Stomach smooth muscle (tissue), 2 donors: ENCODE measurements around the gene ABHD18.

Experiments
- H3K27ac ChIP-seq: one replicate; pipeline ENCODE4 v1.7.0; 2013; ENCODE audit warnings: mild to moderate bottlenecking, low read length, inconsistent platforms
- H3K27me3 ChIP-seq, 2 donors: one replicate each; pipeline ENCODE4 v1.7.0; 2013; ENCODE audit warnings: low read length in 2 of 2; ENCODE audit not compliant: insufficient read depth in 2 of 2, control insufficient read depth in 1 of 2
- H3K36me3 ChIP-seq, 2 donors: one replicate each; pipeline ENCODE4 v1.7.0; 2013; ENCODE audit warnings: low read length in 2 of 2; ENCODE audit not compliant: control insufficient read depth in 2 of 2, insufficient read depth in 2 of 2
- H3K4me1 ChIP-seq: one replicate; pipeline ENCODE4 v1.7.0; 2013; ENCODE audit warnings: low read length; ENCODE audit not compliant: control insufficient read depth, insufficient read depth
- H3K4me3 ChIP-seq, 2 donors: one replicate each; pipeline ENCODE4 v1.7.0; 2013; ENCODE audit warnings: low read length in 2 of 2
- H3K9ac ChIP-seq, 2 donors: one replicate each; pipeline ENCODE4 v1.7.0; 2013; ENCODE audit warnings: low read length in 2 of 2, mild to moderate bottlenecking in 1 of 2
- H3K9me3 ChIP-seq, 2 donors: one replicate each; pipeline ENCODE4 v1.7.0; 2013; ENCODE audit warnings: low read length in 2 of 2; ENCODE audit not compliant: control insufficient read depth in 2 of 2
- donor health status: healthy.
- donor health status: Pancreatic carcinoma.

The ABHD18 gene

DNA sequence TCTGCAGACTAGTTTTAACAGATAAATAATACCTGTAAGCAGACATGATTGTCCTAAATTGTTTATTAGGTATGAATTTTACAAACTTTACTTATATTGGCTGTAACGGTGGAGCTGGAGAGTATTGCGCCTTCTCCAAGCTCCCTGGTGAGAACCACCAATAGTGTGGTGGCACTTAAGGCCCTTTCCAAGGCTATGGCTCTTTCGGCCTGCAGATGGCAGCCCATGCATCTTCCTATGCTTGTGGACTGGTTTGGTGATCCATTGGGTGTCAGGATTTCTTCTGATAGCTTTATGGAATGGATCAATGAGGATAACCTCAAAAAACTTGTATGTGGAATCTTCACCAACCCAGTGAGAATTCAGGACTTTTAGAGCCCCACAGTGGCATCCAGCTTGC, 103.7 kb downstream of the ABHD18 start:
- Histone ChIP-seq H3K4me1 (no peaks in the 10 kb centered on the region), H3K9ac (no peak overlapping the region), H3K27ac (no peak overlapping the region), H3K27me3 (no peaks in the 10 kb centered on the region), H3K36me3 (no peaks in the 10 kb centered on the region), H3K9me3 (no peaks in the 10 kb centered on the region), H3K4me3 (no peak overlapping the region)

DNA sequence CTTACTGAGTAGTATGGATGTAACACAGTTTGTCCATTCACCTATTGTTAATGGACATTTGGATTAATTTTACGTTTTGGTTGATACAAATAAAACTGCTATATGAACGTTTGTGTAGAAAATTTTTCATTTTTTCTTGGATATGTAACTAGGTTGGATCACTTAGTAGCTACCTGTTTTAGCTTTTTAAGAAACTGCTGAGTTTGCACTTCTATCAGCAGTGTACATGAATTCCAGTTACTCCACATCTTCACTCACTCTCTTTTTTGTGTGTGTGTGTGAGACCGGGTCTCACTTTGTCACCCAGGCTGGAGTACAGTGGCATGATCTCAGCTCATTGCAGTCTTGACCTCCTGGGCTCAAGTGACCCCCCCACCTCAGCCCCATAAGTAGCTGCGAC, 111.3 kb downstream of the ABHD18 start:
- Histone ChIP-seq H3K27ac (no peak overlapping the region), H3K9ac (no peak overlapping the region), H3K9me3 (no peaks in the 10 kb centered on the region), H3K36me3 (peaks cover 2 to 3% of the 10 kb centered on the region in 2 donors), H3K4me3 (no peak overlapping the region), H3K4me1 (no peaks in the 10 kb centered on the region), H3K27me3 (no peaks in the 10 kb centered on the region)
